K562 (cell line): Measurements from ENCODE around the gene RPTOR. TPM values are rescaled to one million over a fixed set of nuclear protein-coding genes. Genes with fewer than 3 reads are reported as not detected.

ENCODE experiments used
- ATAC-seq: fragments of 200-7000 bp; cut with Tn5 transposase; 3 replicates; pipeline ENCODE4 v1.9.1; 2020; ENCODE audit warnings: moderate library complexity
- BruUV-seq: library from RNA; stranded (reverse); fragments of 400-500 nt; replicated peaks from 2 replicates; lab custom pipeline; 2021; lab: Mats Ljungman, UMichigan
- CTCF ChIA-PET: fragments of 300-600 bp; formaldehyde crosslinking; extraction: SDS; loops from one replicate; lab custom pipeline; 2021; ENCODE audit warnings: low intra/inter-chr PET ratio; lab: Yijun Ruan, JAX
- POLR2A ChIA-PET: fragments of 300-600, 350-650 bp; sonication (Branson Sonifier 250); formaldehyde crosslinking; extraction: SDS; loops from one replicate; lab custom pipeline; 2021; ENCODE audit warnings: antibody characterized with exemption, inconsistent platforms; lab: Yijun Ruan, JAX
- DNase-seq, 4 experiments: peaks; one replicate each; pipeline versions ENCODE4 v3.0.0 to v3.0.0-alpha.2; 2011 to 2018; ENCODE audit warnings: low spot score in 3 of 4, mixed read lengths in 3 of 4; ENCODE audit errors: extremely low read depth in 1 of 4
- FAIRE-seq: peaks from 2 replicates; lab custom pipeline; 2011; peaks lifted over from hg19 to GRCh38; lab: Jason Lieb, UNC
- H2AFZ ChIP-seq: 2 replicates; pipeline ENCODE4 v1.6.0; 2011; ENCODE audit warnings: low read depth, low read length, control low read depth, inconsistent platforms
- H3K27ac ChIP-seq: fragments of 200-600 bp; 3 replicates; pipeline ENCODE4 v1.8.0; 2011; ENCODE audit warnings: low read depth, mild to moderate bottlenecking, control low read depth, inconsistent platforms, low read length, moderate library complexity, mixed read lengths; ENCODE audit errors: extremely low read depth
- H3K27me3 ChIP-seq, 2 experiments: fragments of 300-600 bp in 1 of 2; 2 replicates in 1 of 2; 3 replicates in 1 of 2; pipeline versions ENCODE4 v1.6.0 to v1.8.0; 2011; ENCODE audit warnings: inconsistent platforms in 2 of 2, low read length in 2 of 2, mild to moderate bottlenecking in 1 of 2, mixed read lengths in 1 of 2, moderate library complexity in 1 of 2; ENCODE audit not compliant: control insufficient read depth in 2 of 2, insufficient read depth in 2 of 2
- H3K36me3 ChIP-seq: fragments of 300-600 bp; 3 replicates; pipeline ENCODE4 v1.8.0; 2011; ENCODE audit warnings: mild to moderate bottlenecking, low read length, inconsistent platforms; ENCODE audit not compliant: control insufficient read depth, insufficient read depth
- H3K4me1 ChIP-seq, 2 experiments: fragments of 200-600 bp in 1 of 2; replicated peaks in 1 of 2; 2 replicates in 1 of 2; 3 replicates in 1 of 2; pipeline versions ENCODE4 v1.5.1 to v1.8.0; 2011; ENCODE audit warnings: inconsistent platforms in 2 of 2, low read length in 2 of 2, mild to moderate bottlenecking in 1 of 2, mixed read lengths in 1 of 2, moderate library complexity in 1 of 2; ENCODE audit not compliant: control insufficient read depth in 2 of 2, insufficient read depth in 2 of 2
- H3K4me2 ChIP-seq: 2 replicates; pipeline ENCODE4 v1.6.1; 2011; ENCODE audit warnings: low read length, control low read depth, inconsistent platforms, mixed read lengths; ENCODE audit not compliant: insufficient read depth
- H3K4me3 ChIP-seq: fragments of 200-600 bp; sonication (generic), shearing (Covaris generic); 2 replicates; pipeline ENCODE4 v1.5.1; 2016; ENCODE audit warnings: control low read depth, inconsistent platforms
- H3K79me2 ChIP-seq: fragments of 200-600 bp; 3 replicates; pipeline ENCODE4 v1.8.0; 2011; ENCODE audit warnings: low read length, inconsistent platforms; ENCODE audit not compliant: control insufficient read depth, insufficient read depth
- H3K9ac ChIP-seq, 2 experiments: 2 replicates each; pipeline versions ENCODE4 v1.6.0 to v1.6.1; 2011; ENCODE audit warnings: low read depth in 2 of 2, low read length in 2 of 2, control low read depth in 1 of 2, inconsistent platforms in 1 of 2, mild to moderate bottlenecking in 1 of 2, mixed read lengths in 1 of 2; ENCODE audit not compliant: insufficient read depth in 1 of 2
- H3K9me1 ChIP-seq: one replicate; pipeline ENCODE4 v1.6.0; 2011; ENCODE audit warnings: inconsistent platforms, mild to moderate bottlenecking, low read length, moderate library complexity; ENCODE audit not compliant: control insufficient read depth, insufficient read depth
- H3K9me3 ChIP-seq: replicated peaks from 2 replicates; pipeline ENCODE4 v1.5.1; 2011; ENCODE audit warnings: low read depth, low read length, inconsistent platforms; ENCODE audit not compliant: control insufficient read depth, insufficient read depth
- H4K20me1 ChIP-seq: replicated peaks from 2 replicates; pipeline ENCODE4 v1.6.1; 2011; ENCODE audit warnings: low read length, inconsistent platforms, mixed read lengths; ENCODE audit not compliant: control insufficient read depth, insufficient read depth
- BCL6 ChIP-seq: fragments of 250-450 bp; sonication (Bioruptor Pico); IDR thresholded peaks from 2 replicates; pipeline ENCODE4 v1.4.0; 2020
- CBFB ChIP-seq: sonication (generic); formaldehyde crosslinking; IDR thresholded peaks from 2 replicates; pipeline ENCODE4 v1.4.0; 2020; ENCODE audit warnings: mild to moderate bottlenecking, missing genetic modification reagents
- CBX1 ChIP-seq: sonication (generic); IDR thresholded peaks from 2 replicates; pipeline ENCODE4 v1.6.1; 2016; ENCODE audit warnings: antibody characterized with exemption, low read depth, mild to moderate bottlenecking
- FOXJ3 ChIP-seq: sonication (generic); formaldehyde crosslinking; IDR thresholded peaks from 2 replicates; pipeline ENCODE4 v1.4.0; 2020; ENCODE audit warnings: mild to moderate bottlenecking, missing genetic modification reagents
- MAX ChIP-seq: sonication (generic); formaldehyde crosslinking; IDR thresholded peaks from 2 replicates; pipeline ENCODE4 v1.9.0; 2022; ENCODE audit warnings: mild to moderate bottlenecking, missing genetic modification reagents
- MTA3 ChIP-seq: fragments of 450-650 bp; formaldehyde crosslinking; IDR thresholded peaks from 2 replicates; pipeline ENCODE4 v1.6.1; 2017; ENCODE audit warnings: mild to moderate bottlenecking, borderline replicate concordance
- NFIX ChIP-seq: fragments of 250-450 bp; sonication (Bioruptor Pico); IDR thresholded peaks from 2 replicates; pipeline ENCODE4 v1.4.0; 2020; ENCODE audit warnings: low read depth, mild to moderate bottlenecking, moderate library complexity
- NR4A1 ChIP-seq, 2 experiments: fragments of 250-450 bp in 1 of 2; fragments of 450-650 bp in 1 of 2; sonication (Bioruptor Pico) in 1 of 2; IDR thresholded peaks; 2 replicates each; pipeline versions ENCODE4 v1.4.0 to v1.6.1; 2016 to 2020; ENCODE audit warnings: mild to moderate bottlenecking in 2 of 2, missing compliant biosample characterization in 1 of 2, missing genetic modification characterization in 1 of 2, moderate library complexity in 1 of 2
- SUPT5H ChIP-seq: fragments of 450-650 bp; IDR thresholded peaks from 2 replicates; pipeline ENCODE4 v1.6.1; 2016
- ZNF23 ChIP-seq: fragments of 250-450 bp; sonication (Bioruptor Pico); IDR thresholded peaks from 2 replicates; pipeline ENCODE4 v1.4.0; 2020; ENCODE audit warnings: mild to moderate bottlenecking
- ZNF398 ChIP-seq: fragments of 250-450 bp; sonication (Bioruptor Pico); IDR thresholded peaks from 2 replicates; pipeline ENCODE4 v1.8.0; 2021; ENCODE audit warnings: moderate library complexity, mild to moderate bottlenecking, inconsistent platforms
- ZNF589 ChIP-seq: fragments of 200-800 bp; sonication (Bioruptor generic); IDR thresholded peaks from 2 replicates; pipeline ENCODE4 v1.6.1; 2016; ENCODE audit warnings: low read depth, missing genetic modification characterization, missing compliant biosample characterization
- WGBS: fragments of 100-300 bp; shearing (Covaris generic); methylation state at CpG from one replicate; pipeline ENCODE4 v1.1.6; 2016; ENCODE audit warnings: low coverage, mixed read lengths; ENCODE audit not compliant: insufficient coverage; ENCODE audit errors: missing lambda C conversion rate; 5-methylcytosine and 5-hydroxymethylcytosine counted together
- in situ Hi-C: fragments of 300-500 bp; cut with MboI; formaldehyde crosslinking; loops from 4 replicates; pipeline ENCODE4 v1.15.0; 2018; ENCODE audit warnings: inconsistent platforms, mixed read lengths
- intact Hi-C: fragments of 100-400 bp; cut with micrococcal nuclease; formaldehyde crosslinking; loops from 2 replicates; pipeline ENCODE4 v1.14.2; 2022
- polyA plus RNA-seq, 8 experiments: library from polyadenylated mRNA; depleted of rRNA in 4 of 8; stranded (reverse) in 5 of 8; unstranded in 3 of 8; fragments of >200 nt; fragmentation: Nextera tagmentation in 2 of 8; fragmentation: Illumina TruSeq in 1 of 8; extraction: Ambion mirVana in 2 of 8; extraction: Trizol in 1 of 8; gene quantifications; 2 replicates each; pipeline versions ENCODE4 v1.2.1 to v1.2.3, GENCODE V29; 2011 to 2014; ENCODE audit warnings: inconsistent platforms in 1 of 8, missing spikeins in 1 of 8
- total RNA-seq, 7 experiments: library from RNA; depleted of rRNA in 6 of 7; stranded (reverse); fragments of >200 nt in 6 of 7; fragmentation: Illumina TruSeq in 2 of 7; extraction: Trizol in 2 of 7; gene quantifications; 2 replicates each; pipeline versions ENCODE4 v1.2.1 to v1.2.3, GENCODE V29; 2011 to 2021; ENCODE audit warnings: low replicate concordance in 1 of 7

RPTOR gene
- total and polyA plus RNA-seq, 9 of the 15 experiments (the other 6 are each of a cell fraction or from before 2014, with no cell fraction given), result 0.24 to 54.1 (median 10.2) TPM

GRCh38 chr17:80783971-80784370, 239.3 kb downstream of the RPTOR start (continued):
- TF ChIP-seq ZNF398 (CRISPR knock-in tag), result no peak
- no peak for TF ChIP-seq NR4A1 (CRISPR knock-in tag; IDR thresholded peaks at IDR 0.05)
- TF ChIP-seq NR4A1 (tag; IDR thresholded peaks at IDR 0.05), result no peak
- no peak for TF ChIP-seq NFIX
- no peak for TF ChIP-seq ZNF589 (CRISPR knock-in tag)
- TF ChIP-seq MTA3, result no peak
- no peak for TF ChIP-seq BCL6 (CRISPR knock-in tag)

GRCh38 chr17:80785477-80786178, 241.0 kb downstream of the RPTOR start:
- no peaks in the 10 kb centered on the region for H4K20me1 ChIP-seq
- no TSS peak for BruUV-seq
- ChIA-PET CTCF (no interaction called here), POLR2A (no interaction called here)
- no peaks in the 10 kb centered on the region for H3K9me3 ChIP-seq
- H3K4me1 ChIP-seq, result peaks cover 6 to 9% of the 10 kb centered on the region in 2 experiments; a peak in 3 of 5 replicates
- no peak overlapping the region for H3K9ac ChIP-seq
- WGBS, result 89% methylated on average over 18 of the region's 19 CpGs
- no peak for FAIRE-seq
- H3K9me1 ChIP-seq, result no peaks in the 10 kb centered on the region
- DNase-seq, result no peak
- H3K36me3 ChIP-seq, result no peaks in the 10 kb centered on the region; the same call in 2 of the 3 replicates
- no peak for ATAC-seq
- H2AFZ ChIP-seq, result no peak overlapping the region
- H3K4me3 ChIP-seq, result no peak overlapping the region
- H3K27ac ChIP-seq, result no peak overlapping the region
- TF ChIP-seq CBFB (CRISPR knock-in tag) (no peak), CBX1 (no peak), FOXJ3 (CRISPR knock-in tag) (no peak), SUPT5H (no peak), ZNF23 (CRISPR knock-in tag) (no peak), MAX (CRISPR knock-in tag) (no peak)
- TF ChIP-seq, all 486 proteins: peak for 0
- Histone ChIP-seq H3K79me2 (no peaks in the 10 kb centered on the region; the same call in 2 of the 3 replicates), H3K4me2 (no peak overlapping the region), H3K27me3 (no peaks in the 10 kb centered on the region)
- intact Hi-C loops (no loop called here), in situ Hi-C loops (no loop called here)
